ENCODE results near the gene ATP8A2. TPM values are rescaled to one million over a fixed set of nuclear protein-coding genes. Genes with fewer than 3 reads are reported as not detected.

Gene ATP8A2
- total RNA-seq, 4 donors from 2014 or later = 0.18 to 11.6 (median 1.8) TPM

- H3K36me3 ChIP-seq = no peaks in the 10 kb centered on the region
- no peak overlapping the region for H3K27ac ChIP-seq
- H3K4me3 ChIP-seq = no peak overlapping the region
- no peaks in the 10 kb centered on the region for H3K4me1 ChIP-seq
- DNase-seq = no peak
- no peaks in the 10 kb centered on the region for H3K27me3 ChIP-seq
- no peak for TF ChIP-seq POLR2A (IDR thresholded peaks at IDR 0.05)
- no peaks in the 10 kb centered on the region for H3K9me3 ChIP-seq
Observed at GRCh38 chr13:25473864-25474263, 102.1 kb downstream of the ATP8A2 start.

- Histone ChIP-seq H3K9me3 (no peaks in the 10 kb centered on the region), H3K36me3 (no peaks in the 10 kb centered on the region), H3K27ac (no peak overlapping the region), H3K4me1 (no peaks in the 10 kb centered on the region), H3K27me3 (no peaks in the 10 kb centered on the region), H3K4me3 (no peak overlapping the region)
- no peak for TF ChIP-seq POLR2A (IDR thresholded peaks at IDR 0.05)
- no peak for DNase-seq
Observed at GRCh38 chr13:25478186-25478585, 106.4 kb downstream of the ATP8A2 start.

GRCh38 chr13:25489238-25489637, 117.5 kb downstream of the ATP8A2 start:
- DNase-seq = no peak
- no peaks in the 10 kb centered on the region for H3K4me1 ChIP-seq

GRCh38 chr13:25490236-25490635, 118.5 kb downstream of the ATP8A2 start:
- H3K4me3 ChIP-seq = no peak overlapping the region
- no peaks in the 10 kb centered on the region for H3K4me1 ChIP-seq
- DNase-seq = no peak
- no peaks in the 10 kb centered on the region for H3K36me3 ChIP-seq
- TF ChIP-seq, protein P1, sequence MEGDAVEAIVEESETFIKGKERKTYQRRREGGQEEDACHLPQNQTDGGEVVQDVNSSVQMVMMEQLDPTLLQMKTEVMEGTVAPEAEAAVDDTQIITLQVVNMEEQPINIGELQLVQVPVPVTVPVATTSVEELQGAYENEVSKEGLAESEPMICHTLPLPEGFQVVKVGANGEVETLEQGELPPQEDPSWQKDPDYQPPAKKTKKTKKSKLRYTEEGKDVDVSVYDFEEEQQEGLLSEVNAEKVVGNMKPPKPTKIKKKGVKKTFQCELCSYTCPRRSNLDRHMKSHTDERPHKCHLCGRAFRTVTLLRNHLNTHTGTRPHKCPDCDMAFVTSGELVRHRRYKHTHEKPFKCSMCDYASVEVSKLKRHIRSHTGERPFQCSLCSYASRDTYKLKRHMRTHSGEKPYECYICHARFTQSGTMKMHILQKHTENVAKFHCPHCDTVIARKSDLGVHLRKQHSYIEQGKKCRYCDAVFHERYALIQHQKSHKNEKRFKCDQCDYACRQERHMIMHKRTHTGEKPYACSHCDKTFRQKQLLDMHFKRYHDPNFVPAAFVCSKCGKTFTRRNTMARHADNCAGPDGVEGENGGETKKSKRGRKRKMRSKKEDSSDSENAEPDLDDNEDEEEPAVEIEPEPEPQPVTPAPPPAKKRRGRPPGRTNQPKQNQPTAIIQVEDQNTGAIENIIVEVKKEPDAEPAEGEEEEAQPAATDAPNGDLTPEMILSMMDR (IDR thresholded peaks at IDR 0.05) = no peak
- TF ChIP-seq POLR2A (IDR thresholded peaks at IDR 0.05) = no peak
- H3K27ac ChIP-seq = no peak overlapping the region
- no peaks in the 10 kb centered on the region for H3K9me3 ChIP-seq
- no peaks in the 10 kb centered on the region for H3K27me3 ChIP-seq

More at GRCh38 chr13:25489238-25489637, 117.5 kb downstream of the ATP8A2 start:
- Histone ChIP-seq H3K27me3 (no peaks in the 10 kb centered on the region), H3K9me3 (no peaks in the 10 kb centered on the region), H3K4me3 (no peak overlapping the region), H3K36me3 (no peaks in the 10 kb centered on the region), H3K27ac (no peak overlapping the region)
- TF ChIP-seq, protein P1 (IDR thresholded peaks at IDR 0.05) = no peak
- no peak for TF ChIP-seq POLR2A (IDR thresholded peaks at IDR 0.05)

GRCh38 chr13:25493931-25494640, 122.3 kb downstream of the ATP8A2 start:
- Histone ChIP-seq H3K4me3 (no peak overlapping the region), H3K27me3 (no peaks in the 10 kb centered on the region), H3K4me1 (no peaks in the 10 kb centered on the region), H3K36me3 (no peaks in the 10 kb centered on the region), H3K27ac (no peak overlapping the region), H3K9me3 (no peaks in the 10 kb centered on the region)
- DNase-seq = no peak
- TF ChIP-seq POLR2A (IDR thresholded peaks at IDR 0.05) = no peak
- TF ChIP-seq, protein P1 (IDR thresholded peaks at IDR 0.05) = no peak

GRCh38 chr13:25494698-25495411, 123.1 kb downstream of the ATP8A2 start:
- Histone ChIP-seq H3K27me3 (no peaks in the 10 kb centered on the region), H3K4me1 (no peaks in the 10 kb centered on the region), H3K36me3 (no peaks in the 10 kb centered on the region), H3K27ac (no peak overlapping the region), H3K4me3 (no peak overlapping the region), H3K9me3 (no peaks in the 10 kb centered on the region)
- no peak for DNase-seq
- TF ChIP-seq, protein P1 (IDR thresholded peaks at IDR 0.05) = no peak
- TF ChIP-seq POLR2A (IDR thresholded peaks at IDR 0.05) = no peak
